ENCODE measurements around the gene CYP39A1.

Gene CYP39A1, protein sequence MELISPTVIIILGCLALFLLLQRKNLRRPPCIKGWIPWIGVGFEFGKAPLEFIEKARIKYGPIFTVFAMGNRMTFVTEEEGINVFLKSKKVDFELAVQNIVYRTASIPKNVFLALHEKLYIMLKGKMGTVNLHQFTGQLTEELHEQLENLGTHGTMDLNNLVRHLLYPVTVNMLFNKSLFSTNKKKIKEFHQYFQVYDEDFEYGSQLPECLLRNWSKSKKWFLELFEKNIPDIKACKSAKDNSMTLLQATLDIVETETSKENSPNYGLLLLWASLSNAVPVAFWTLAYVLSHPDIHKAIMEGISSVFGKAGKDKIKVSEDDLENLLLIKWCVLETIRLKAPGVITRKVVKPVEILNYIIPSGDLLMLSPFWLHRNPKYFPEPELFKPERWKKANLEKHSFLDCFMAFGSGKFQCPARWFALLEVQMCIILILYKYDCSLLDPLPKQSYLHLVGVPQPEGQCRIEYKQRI

GRCh38 chr6:46652603-46653438, at the start of gene CYP39A1, which contains the start of gene SLC25A27:
Gene CYP39A1 (minus strand): TSS chr6:46652818. CDS start chr6:46652582, 236 bp downstream.
Gene SLC25A27 (plus strand): TSS chr6:46652975. CDS start chr6:46653193, 218 bp downstream.
- peak; percentile 83 for DNase-seq

DNA sequence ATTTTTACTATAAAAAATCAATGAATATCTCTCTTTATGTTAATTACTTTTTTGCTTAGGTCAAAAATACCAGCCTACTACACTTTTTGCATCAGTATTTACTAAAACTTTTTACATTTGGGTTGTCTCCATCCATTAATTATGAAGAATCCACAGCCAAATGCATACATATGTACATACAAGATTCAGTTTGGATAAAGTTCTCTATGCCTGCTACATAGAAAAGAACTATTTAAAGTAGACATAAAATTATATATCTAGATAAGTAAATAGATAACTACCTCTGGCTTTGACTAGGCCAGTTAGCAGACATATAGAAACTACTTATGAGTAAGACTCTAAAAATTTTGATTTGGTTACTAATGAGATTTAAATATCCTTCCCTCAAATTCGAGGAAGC, 47.4 kb upstream of the CYP39A1 start:
- DNase-seq = no peak

DNA sequence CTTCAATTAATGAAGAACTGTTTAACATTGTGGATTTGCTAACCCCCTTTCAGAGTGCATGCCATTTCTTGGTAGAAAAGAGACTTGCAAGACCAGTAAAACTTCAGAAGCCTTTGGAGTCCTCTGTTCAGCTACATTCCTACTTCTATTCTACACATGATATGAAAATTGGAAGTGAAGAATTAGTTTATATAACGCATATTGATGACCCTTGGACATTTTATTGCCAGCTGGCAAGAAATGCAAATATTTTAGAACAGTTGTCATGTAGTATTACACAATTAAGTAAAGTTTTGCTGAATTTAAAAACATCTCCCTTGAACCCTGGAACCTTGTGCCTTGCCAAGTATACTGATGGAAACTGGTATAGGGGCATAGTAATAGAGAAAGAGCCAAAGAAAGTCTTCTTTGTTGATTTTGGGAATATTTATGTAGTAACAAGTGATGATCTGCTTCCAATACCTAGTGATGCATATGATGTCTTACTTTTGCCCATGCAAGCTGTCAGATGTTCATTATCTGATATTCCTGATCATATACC, 38.4 kb upstream of the CYP39A1 start:
- no peak for DNase-seq

- DNase-seq = no peak
These were observed 37.6 kb upstream of the CYP39A1 start for GRCh38 chr6:46690141-46690755.

GRCh38 chr6:46689657-46690056, 37.0 kb upstream of the CYP39A1 start:
- no peak for DNase-seq

- no peak for DNase-seq
These were observed 36.3 kb upstream of the CYP39A1 start for GRCh38 chr6:46688966-46689335.

DNA sequence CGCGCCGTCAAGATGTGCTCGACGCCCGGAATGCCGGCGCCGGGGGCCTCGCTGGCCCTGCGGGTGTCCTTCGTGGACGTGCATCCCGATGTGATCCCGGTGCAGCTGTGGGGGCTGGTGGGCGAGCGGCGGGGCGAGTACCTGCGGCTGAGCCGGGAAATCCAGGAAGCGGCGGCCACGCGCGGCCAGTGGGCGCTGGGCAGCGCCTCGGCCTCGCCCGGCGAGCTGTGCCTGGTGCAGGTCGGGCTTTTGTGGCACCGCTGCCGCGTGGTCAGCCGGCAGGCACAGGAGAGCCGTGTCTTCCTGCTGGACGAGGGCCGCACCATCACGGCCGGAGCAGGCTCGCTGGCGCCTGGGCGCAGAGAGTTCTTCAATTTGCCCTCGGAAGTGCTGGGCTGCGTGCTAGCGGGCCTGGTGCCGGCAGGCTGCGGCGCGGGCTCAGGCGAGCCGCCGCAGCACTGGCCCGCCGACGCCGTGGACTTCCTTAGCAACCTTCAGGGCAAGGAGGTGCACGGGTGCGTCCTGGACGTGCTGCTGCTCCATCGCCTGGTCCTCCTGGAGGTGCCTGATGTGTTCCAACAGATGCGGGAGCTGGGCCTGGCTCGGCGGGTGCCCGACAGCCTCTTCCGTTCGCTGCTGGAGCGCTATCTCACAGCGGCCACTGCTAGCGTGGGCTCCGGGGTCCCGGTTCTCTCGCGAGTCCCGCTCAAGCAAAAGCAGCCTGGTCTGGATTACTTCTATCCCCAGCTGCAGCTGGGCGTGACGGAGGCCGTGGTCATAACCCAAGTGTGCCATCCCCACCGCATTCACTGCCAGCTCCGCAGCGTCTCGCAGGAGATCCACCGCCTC, 35.7 kb upstream of the CYP39A1 start:
- no peak for DNase-seq

DNA sequence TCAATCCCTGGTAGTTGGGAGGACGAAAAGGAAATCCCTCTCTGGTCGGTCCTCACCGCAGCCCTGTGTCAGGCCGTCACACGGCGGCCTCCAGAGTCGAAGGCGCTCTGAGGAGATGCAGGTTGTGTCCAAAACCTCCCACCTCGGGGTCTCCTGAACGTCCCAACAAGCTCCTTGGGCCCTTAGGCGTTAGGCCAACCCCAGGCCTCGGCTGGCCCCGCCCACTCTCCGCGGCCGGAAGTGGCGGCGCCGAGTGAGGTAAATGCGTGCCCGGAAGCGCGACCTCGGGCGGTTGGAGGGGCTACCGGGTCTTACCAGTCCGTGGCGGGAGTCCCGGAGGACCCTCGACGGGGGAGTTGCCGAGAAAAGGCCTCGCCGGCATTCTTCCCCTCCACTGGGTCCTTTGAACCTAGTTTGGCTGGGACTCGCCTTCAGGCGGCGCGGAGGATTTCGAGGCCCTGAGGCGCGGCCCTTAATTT, 35.0 kb upstream of the CYP39A1 start, which contains the start of gene TDRD6:
TDRD6 (plus strand) TSS at position 267 of the 479 bp plus-strand sequence. CDS start 244 bp downstream, outside the sequence.
- no peak for DNase-seq

DNA sequence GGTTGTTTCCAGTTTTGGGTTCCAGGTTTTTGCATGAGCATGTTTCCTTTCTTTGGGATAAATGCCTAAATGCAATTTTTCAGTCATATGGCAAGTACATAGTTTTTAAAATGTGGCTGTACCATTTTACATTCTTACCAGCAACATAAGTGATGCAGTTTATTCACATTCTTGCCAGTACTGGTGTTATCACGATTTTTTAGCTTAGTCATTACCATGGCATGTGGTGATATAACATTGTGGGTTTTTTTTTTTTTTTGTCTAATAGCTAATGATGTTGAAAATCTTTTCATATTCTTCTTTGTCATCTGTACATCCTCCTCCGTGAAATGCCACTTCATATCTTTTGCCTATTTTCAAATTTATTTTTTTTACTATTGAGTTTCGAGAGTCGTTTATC, 32.2 kb upstream of the CYP39A1 start:
- no peak for DNase-seq

DNA sequence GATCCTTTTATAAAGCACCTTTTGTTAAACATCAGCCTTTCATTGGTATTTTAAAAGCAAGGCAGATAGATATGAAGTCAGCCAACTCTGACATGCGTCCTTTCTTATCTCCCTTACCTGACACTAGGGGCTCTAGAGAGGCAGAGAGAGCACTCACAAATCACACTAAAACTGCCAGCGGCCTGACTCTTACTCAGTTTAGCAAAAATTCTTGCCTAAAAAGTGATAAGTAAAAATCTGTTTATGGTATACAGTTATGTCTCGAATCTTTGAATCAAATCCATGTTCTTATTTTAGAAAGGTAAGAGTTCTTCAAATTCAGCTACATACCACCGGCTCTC, 24.7 kb upstream of the CYP39A1 start:
- DNase-seq = no peak

GRCh38 chr6:46676604-46677313, 24.1 kb upstream of the CYP39A1 start:
- DNase-seq = no peak

- no peak for DNase-seq
These were observed 21.8 kb upstream of the CYP39A1 start for GRCh38 chr6:46674410-46674809.

GRCh38 chr6:46667377-46667776, 14.8 kb upstream of the CYP39A1 start:
- DNase-seq = no peak

DNA sequence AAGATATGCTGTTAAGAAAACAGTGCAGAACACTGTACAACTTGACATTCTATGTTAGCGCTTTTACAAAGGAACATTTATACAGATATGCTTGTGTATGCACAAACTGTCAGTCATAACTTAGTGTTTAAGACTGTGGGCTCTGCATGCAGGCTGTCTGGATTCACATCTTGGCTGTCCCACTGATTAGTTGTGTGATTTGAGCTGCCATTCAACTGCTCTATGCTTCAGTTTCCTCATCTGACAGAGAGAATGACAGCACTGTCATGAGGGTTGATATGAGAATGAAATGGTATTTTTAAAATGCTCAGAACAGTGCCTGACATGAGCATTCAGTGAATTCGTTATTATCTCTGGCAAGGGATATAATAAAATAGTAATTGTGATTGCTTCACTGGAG, 8.9 kb upstream of the CYP39A1 start:
- DNase-seq = no peak

- no peak for DNase-seq
These were observed 5.0 kb upstream of the CYP39A1 start for GRCh38 chr6:46657642-46658041.

DNA sequence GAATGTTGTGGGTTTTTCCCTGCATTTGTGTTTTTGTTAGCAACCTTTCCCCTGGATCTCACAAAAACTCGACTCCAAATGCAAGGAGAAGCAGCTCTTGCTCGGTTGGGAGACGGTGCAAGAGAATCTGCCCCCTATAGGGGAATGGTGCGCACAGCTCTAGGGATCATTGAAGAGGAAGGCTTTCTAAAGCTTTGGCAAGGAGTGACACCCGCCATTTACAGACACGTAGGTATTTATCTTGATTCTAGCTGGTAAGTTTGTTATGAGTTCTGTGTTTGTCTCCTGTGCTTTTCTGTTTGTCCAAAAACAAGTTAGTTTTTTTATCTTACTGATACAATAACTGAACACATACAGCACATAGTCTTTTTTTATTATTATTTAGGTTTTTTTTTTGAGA, 3.2 kb upstream of the CYP39A1 start:
- no peak for DNase-seq

DNA sequence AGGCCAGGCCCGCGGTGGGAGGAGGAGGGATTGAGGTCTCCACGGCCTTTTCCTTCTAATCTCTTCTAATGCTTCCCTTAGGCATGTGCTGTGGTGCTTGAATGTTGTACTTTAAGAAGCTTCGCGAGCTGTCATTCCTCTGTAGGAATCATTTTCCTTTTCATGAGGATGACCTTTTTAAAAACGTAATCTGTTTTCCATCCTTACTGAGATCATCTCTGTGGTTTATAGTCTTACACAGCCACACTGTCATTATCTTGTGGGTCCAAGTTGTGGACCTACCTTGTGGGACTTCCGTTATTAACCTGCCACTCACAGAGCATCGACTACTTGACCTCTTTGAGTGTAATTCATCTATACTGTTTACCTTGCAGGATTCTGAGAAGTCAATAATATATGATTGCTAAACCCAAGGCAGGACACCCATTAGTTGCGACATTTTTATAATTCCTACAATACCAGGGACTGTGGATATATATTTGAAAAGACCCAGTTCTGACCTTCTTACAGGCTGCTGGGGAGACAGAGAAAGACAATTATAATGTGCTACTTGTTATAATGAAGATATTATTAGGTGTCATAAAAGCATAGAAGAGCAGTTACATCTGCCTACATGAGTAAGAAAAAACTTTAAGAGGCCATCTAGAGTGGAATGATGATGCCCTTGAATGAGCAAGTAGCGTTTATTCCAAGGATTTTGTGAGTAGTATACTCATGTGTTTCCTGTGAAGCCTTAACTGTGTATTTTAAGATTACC, 999 bp upstream of the CYP39A1 start:
- DNase-seq = no peak

DNA sequence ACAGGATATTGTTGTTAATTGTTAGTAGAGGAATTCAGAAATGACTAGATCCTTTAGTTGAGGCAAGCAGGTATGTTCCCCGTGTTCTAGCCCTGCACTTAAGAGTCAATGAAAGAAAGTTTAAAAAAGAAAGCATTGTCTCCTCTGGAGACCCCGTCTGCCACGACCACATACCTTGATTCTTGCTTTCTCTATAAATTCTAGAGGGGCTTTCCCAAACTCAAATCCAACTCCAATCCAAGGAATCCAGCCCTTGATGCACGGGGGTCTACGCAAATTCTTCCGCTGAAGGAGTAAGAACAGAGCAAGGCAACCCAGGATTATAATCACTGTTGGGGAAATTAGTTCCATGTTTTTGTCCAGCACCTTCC, 401 bp downstream of the CYP39A1 start:
- no peak for DNase-seq

- DNase-seq = no peak
These were observed 802 bp downstream of the CYP39A1 start for GRCh38 chr6:46651816-46652215.

DNA sequence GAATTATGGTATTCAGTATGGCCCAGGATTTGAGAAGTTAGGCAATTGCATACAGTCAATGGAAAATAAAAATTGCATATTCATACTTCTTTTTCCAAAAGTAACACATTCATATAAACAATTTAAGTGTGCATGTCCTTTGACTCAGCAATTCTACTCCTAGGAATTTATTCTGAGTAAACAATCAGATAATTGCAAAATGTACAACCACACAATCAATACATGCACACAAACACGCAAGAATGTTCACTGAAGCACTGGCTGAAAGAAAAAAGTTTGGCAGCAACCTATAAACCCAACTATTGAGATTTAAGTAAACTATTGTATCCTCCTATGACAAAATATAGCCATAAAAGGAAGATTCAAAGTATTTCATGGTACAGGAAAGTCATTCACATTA, 1.6 kb downstream of the CYP39A1 start:
- no peak for DNase-seq

Measured in activated CD4-positive, alpha-beta T cell treated with anti-CD3 and anti-CD28 coated beads, Interleukin-2, amount 50 U/mL, for 16 hours (primary cell).